Thymus (tissue), 11 donors: Measurements from ENCODE around the gene ABHD12. TPM values are rescaled to one million over a fixed set of nuclear protein-coding genes. Genes with fewer than 3 reads are reported as not detected.

Experiments used
- DNase-seq, 9 donors: peaks; one replicate each; pipeline ENCODE4 v3.0.0-alpha.2; 2013; ENCODE audit warnings: low spot score in 9 of 9, low read depth in 6 of 9, missing footprints in 1 of 9
- H3K27ac ChIP-seq, 2 donors: one replicate each; pipeline ENCODE4 v1.5.1; 2013; ENCODE audit warnings: control low read depth in 1 of 2, low read depth in 1 of 2, low read length in 1 of 2, mild to moderate bottlenecking in 1 of 2, moderate library complexity in 1 of 2
- H3K27me3 ChIP-seq, 2 donors: one replicate each; pipeline ENCODE4 v1.5.1; 2013; ENCODE audit warnings: low read length in 1 of 2; ENCODE audit not compliant: control insufficient read depth in 2 of 2, insufficient read depth in 1 of 2
- H3K36me3 ChIP-seq, 2 donors: one replicate each; pipeline ENCODE4 v1.5.1; 2013; ENCODE audit warnings: low read length in 1 of 2, mild to moderate bottlenecking in 1 of 2, moderate library complexity in 1 of 2; ENCODE audit not compliant: control insufficient read depth in 2 of 2, insufficient read depth in 2 of 2
- H3K4me1 ChIP-seq, 2 donors: one replicate each; pipeline ENCODE4 v1.5.1; 2013; ENCODE audit warnings: low read length in 2 of 2; ENCODE audit not compliant: control insufficient read depth in 2 of 2, insufficient read depth in 2 of 2
- H3K4me3 ChIP-seq, 2 donors: one replicate each; pipeline ENCODE4 v1.5.1; 2013; ENCODE audit warnings: low read length in 2 of 2, control low read depth in 1 of 2, mild to moderate bottlenecking in 1 of 2
- H3K9me3 ChIP-seq, 2 donors: one replicate each; pipeline ENCODE4 v1.5.1; 2013; ENCODE audit warnings: low read length in 1 of 2, mild to moderate bottlenecking in 1 of 2; ENCODE audit not compliant: control insufficient read depth in 2 of 2, insufficient read depth in 1 of 2
- WGBS: extraction: QIAGEN DNeasy Blood & Tissue Kit; methylation state at CpG from one replicate; pipeline ENCODE4 v1.1.7; 2013; 5-methylcytosine and 5-hydroxymethylcytosine counted together
- polyA plus RNA-seq: library from polyadenylated mRNA; stranded (reverse); fragments of 200-250 nt; gene quantifications from one replicate; pipeline ENCODE4 v1.2.3, GENCODE V29; 2013
- total RNA-seq: library from RNA; stranded (reverse); fragments of 120-200 nt; gene quantifications from one replicate; pipeline ENCODE4 v1.2.4, GENCODE V29; 2013
- donor health status: healthy.

Gene ABHD12
- total and polyA plus RNA-seq, 2 donors: 16.5 to 28.8 TPM

DNA sequence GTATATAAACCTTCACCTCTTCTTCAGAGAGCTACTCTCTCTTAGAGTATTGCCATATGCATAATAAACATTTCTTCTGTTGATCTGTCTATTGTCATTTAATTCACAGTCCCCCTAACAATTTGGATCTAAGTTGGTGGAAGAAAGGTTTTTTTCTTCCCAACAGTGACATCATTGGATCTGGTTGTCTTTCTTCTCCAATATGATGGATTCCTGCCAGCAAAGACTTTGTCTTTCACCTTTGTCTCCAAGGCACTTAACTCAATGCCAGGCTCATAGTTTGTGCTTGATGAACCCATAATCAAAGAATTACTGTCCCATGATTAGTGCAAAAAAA, 39.6 kb downstream of the ABHD12 start:
- no peak overlapping the region for H3K4me3 ChIP-seq
- H3K27me3 ChIP-seq: no peaks in the 10 kb centered on the region
- H3K9me3 ChIP-seq: peaks cover 0 to 3% of the 10 kb centered on the region in 2 donors
- H3K36me3 ChIP-seq: no peaks in the 10 kb centered on the region
- peaks cover 0 to 7% of the 10 kb centered on the region in 2 donors for H3K4me1 ChIP-seq
- H3K27ac ChIP-seq: no peak overlapping the region
- no peak for DNase-seq

DNA sequence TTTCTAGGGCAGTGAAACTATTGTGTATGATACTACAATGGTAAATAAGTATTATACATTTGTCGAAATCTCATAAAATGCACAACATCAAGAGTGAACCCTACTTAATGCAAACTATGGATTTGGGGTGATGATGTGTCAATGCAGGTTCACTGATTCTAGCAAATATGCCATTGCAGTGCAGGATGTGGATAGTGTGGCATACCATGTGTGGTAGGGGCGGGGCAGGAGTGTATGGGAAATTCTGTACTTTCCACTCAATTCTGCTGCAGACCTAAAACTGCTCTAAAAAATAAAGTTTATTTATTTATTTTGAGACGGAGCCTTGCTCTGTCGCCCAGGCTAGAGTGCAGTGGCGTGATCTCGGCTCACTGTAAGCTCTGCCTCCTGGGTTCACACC, 44.3 kb downstream of the ABHD12 start:
- Histone ChIP-seq H3K4me3 (no peak overlapping the region), H3K27me3 (no peaks in the 10 kb centered on the region), H3K27ac (no peak overlapping the region), H3K9me3 (no peaks in the 10 kb centered on the region), H3K4me1 (peaks cover 4% of the 10 kb centered on the region in 2 donors), H3K36me3 (no peaks in the 10 kb centered on the region)
- 98% methylated on average over 6 of the region's 6 CpGs for WGBS
- DNase-seq: no peak

DNA sequence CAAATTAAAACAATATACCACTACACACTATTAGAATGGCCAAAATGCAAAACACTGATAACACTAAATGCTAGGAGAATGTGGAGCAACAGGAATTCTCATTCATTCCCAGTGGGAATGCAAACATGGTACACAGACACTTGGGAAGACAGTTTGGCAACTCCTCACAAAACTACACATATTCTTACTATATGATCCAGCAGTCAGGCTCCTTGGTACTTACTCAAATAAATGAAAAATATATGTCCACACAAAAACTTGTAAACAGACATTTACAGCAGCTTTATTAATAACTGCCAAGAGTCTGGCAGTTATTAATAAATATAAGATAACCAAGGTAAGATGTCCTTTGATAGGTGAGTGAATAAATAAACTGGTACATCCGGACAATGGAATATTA, 44.9 kb downstream of the ABHD12 start:
- no peaks in the 10 kb centered on the region for H3K27me3 ChIP-seq
- H3K36me3 ChIP-seq: no peaks in the 10 kb centered on the region
- no peak for DNase-seq
- H3K4me1 ChIP-seq: peaks cover 5 to 9% of the 10 kb centered on the region in 2 donors
- H3K4me3 ChIP-seq: no peak overlapping the region
- WGBS: 100% methylated on average over 1 of the region's 1 CpG
- H3K9me3 ChIP-seq: no peaks in the 10 kb centered on the region
- H3K27ac ChIP-seq: no peak overlapping the region

DNA sequence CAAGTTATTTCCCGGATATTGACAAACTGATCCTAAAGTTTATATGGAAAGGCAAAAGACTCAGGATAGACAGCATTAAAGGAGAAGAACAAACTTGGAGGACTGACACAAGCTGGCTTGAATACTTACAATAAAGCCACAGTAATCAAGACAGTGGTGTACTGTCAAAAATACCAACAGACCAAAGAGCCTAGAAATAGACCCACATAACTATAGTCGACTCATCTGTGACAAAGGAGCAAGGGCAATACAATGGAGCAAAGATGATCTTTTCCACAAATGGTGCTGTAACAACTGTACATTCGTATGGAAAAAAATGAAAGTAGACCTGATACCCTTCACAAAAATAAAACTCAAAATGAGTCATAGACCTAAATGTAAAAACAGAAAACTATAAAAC, 46.0 kb downstream of the ABHD12 start:
- Histone ChIP-seq H3K4me1 (peaks cover 9% of the 10 kb centered on the region in 2 donors), H3K27me3 (no peaks in the 10 kb centered on the region), H3K4me3 (no peak overlapping the region), H3K36me3 (no peaks in the 10 kb centered on the region), H3K27ac (no peak overlapping the region), H3K9me3 (no peaks in the 10 kb centered on the region)
- DNase-seq: no peak
- 94% methylated on average over 3 of the region's 3 CpGs for WGBS

DNA sequence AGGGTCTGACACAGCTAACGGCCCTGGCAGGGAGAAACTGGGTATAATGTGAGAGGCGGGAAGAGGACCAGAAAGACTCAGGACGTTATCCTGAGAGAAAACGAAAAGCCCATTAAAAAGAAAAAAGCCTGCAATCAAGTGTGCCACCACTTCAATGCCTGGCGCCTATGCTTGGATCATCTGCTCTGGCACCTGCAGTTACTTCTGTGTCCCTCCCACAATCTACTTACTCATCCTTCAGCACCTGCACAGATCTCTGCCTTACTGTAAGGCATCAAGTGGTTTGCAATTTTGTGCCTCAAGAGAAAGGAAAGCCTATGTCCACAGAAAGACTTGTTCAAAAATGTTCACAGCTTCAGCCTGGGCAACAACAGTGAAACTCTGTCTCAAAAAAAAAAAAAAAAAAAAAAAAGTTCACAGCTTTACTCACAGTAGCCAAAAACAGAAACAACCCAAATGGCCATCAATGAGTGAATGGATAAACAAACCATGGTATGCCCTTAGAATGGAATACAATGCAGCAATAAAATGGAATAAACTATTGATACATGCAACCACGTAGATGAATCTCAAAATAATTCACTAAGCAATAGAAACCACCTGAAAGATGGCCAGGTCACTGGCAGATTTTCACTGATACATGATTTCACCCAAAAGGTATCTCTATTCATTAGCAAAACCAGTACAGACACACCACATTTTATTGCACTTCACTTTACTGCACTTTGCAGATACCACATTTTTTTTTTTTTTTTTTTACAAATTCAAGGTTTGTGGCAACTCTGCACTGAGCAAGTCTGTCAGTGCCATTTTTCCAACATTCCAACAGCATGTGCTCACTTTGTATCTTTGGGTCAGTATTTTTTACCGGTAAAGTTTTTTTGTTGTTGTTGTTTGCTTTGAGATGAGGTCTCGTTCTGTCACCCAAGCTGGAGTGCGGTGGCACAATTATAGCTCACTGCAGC, 48.6 kb downstream of the ABHD12 start:
- no peaks in the 10 kb centered on the region for H3K27me3 ChIP-seq
- H3K9me3 ChIP-seq: no peaks in the 10 kb centered on the region
- H3K36me3 ChIP-seq: peaks cover 0 to 14% of the 10 kb centered on the region in 2 donors
- H3K4me1 ChIP-seq: peaks cover 9 to 17% of the 10 kb centered on the region in 2 donors
- no peak overlapping the region for H3K4me3 ChIP-seq
- H3K27ac ChIP-seq: peak overlapping the region in 1 of 2 donors; percentile 35
- peak in 8 of 9 donors; percentile 27 to 80 (median 52) for DNase-seq
- 62% methylated on average over 9 of the region's 9 CpGs for WGBS

DNA sequence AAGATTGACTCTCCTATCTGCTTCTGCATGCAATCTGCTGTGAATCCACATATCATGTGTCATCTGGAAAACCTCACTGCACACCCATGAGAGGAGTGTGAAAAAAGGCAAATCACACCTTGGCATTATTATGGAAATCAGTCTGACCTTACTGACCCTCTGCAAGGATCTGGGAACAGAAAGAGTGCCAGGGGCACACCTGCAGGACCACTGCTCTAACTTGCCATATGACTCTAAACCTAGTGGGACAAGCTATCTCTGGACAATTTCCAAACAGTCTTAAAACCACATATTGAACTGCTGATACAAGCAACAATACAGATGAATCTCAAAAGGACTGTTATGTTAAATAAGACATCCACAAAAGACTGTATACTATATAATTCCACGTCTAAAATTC, 50.3 kb downstream of the ABHD12 start:
- Histone ChIP-seq H3K27ac (no peak overlapping the region), H3K9me3 (no peaks in the 10 kb centered on the region), H3K36me3 (peaks cover 0 to 16% of the 10 kb centered on the region in 2 donors), H3K27me3 (no peaks in the 10 kb centered on the region), H3K4me3 (no peak overlapping the region), H3K4me1 (peaks cover 9 to 17% of the 10 kb centered on the region in 2 donors)
- no peak for DNase-seq
- WGBS: 93% methylated on average over 1 of the region's 1 CpG

DNA sequence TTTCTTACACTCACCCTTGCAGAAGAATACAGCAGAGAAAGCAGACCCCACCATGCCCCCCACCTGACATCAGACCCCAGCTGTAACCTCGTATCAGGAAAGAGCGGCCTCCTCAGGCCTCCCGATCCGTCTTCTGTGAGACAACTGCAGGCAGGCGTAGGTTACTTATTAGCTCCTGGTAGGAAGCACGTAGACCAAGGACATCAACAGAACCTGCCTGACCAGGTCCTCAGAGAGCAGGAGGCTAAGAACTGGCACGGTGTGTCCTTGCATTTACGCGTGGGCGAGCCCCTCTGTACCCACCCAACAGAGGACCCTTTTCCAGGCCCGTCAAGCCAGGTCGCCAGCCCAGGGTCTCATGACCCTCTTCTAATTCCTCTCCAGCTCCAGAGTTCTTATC, 51.0 kb downstream of the ABHD12 start:
- Histone ChIP-seq H3K9me3 (no peaks in the 10 kb centered on the region), H3K4me1 (peaks cover 9 to 17% of the 10 kb centered on the region in 2 donors), H3K27ac (no peak overlapping the region), H3K4me3 (no peak overlapping the region), H3K27me3 (no peaks in the 10 kb centered on the region), H3K36me3 (peaks cover 0 to 16% of the 10 kb centered on the region in 2 donors)
- 97% methylated on average over 12 of the region's 12 CpGs for WGBS
- DNase-seq: no peak

DNA sequence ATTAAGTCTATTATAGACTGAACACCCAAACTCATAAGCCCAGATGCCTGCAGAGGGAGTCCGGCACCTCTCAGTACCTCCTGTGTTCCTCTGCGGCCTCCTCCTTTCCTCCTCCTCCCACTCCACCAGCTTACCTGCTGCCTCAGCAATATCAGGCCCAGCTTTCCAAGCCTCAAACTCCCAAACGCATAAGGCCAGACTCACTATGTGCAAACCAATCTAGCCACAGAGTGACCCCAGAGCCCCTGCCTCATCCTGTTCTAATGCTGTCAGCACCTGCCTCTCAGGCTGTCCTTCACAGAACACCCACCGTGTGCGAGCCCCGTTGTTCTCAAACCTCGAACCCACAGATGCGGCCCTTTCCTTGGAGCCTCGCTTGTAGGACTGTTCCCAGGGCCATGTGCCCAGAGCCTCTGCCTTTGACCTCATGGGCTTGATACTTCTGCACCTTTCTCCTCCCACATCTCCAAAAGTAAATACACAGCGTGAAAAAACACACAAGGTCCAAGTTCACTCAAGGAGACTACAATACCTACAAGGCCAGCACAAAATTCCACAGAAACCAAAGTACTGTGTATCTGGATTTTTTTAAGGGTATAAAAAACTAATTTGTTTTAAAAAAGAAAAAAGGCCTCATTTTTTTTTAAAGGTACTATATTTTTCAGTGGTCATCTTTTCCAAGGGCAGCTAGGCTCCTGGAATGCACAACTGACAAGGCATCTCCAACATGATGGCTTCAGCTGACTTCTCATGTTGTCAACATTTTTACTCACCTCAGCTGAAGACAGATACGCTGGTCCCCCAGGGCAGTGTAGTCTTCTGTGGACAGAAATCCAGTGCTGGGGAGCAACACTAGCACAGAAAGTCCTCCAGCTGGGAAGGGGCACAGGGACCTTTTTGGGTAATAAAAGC, 52.3 kb downstream of the ABHD12 start:
- Histone ChIP-seq H3K27ac (no peak overlapping the region), H3K36me3 (peaks cover 0 to 16% of the 10 kb centered on the region in 2 donors), H3K27me3 (no peaks in the 10 kb centered on the region), H3K4me1 (peaks cover 9 to 17% of the 10 kb centered on the region in 2 donors), H3K4me3 (no peak overlapping the region), H3K9me3 (no peaks in the 10 kb centered on the region)
- DNase-seq: no peak
- WGBS: 86% methylated on average over 11 of the region's 11 CpGs
